Neural progenitor cell (in vitro differentiated cells): ENCODE data around the gene GRIK3. TPM values are rescaled to one million over a fixed set of nuclear protein-coding genes. Genes with fewer than 3 reads are reported as not detected.
"Not testable (repeated sequence)": the region's sequence is repeated elsewhere in the genome, so short reads cannot be mapped to it uniquely, and the experiment has no call there.

ENCODE experiments used
- DNase-seq: peaks from one replicate; pipeline ENCODE4 v3.0.0-alpha.2; 2016; ENCODE audit warnings: low spot score
- H2AFZ ChIP-seq: fragments of 200-600 bp; sonication (generic); replicated peaks from 2 replicates; pipeline ENCODE4 v1.6.1; 2016; ENCODE audit warnings: antibody characterized with exemption
- H3F3A ChIP-seq: fragments of 200-600 bp; sonication (generic); 2 replicates; pipeline ENCODE4 v1.6.1; 2016; ENCODE audit warnings: antibody characterized with exemption, low read depth
- H3K27ac ChIP-seq: fragments of 200-600 bp; sonication (generic); 2 replicates; pipeline ENCODE4 v1.5.1; 2016; ENCODE audit warnings: mild to moderate bottlenecking
- H3K27me3 ChIP-seq: fragments of 200-600 bp; sonication (generic); 2 replicates; pipeline ENCODE4 v1.6.1; 2016; ENCODE audit warnings: mild to moderate bottlenecking, moderate library complexity
- H3K36me3 ChIP-seq: fragments of 200-600 bp; sonication (generic); 2 replicates; pipeline ENCODE4 v1.5.1; 2016
- H3K4me1 ChIP-seq: fragments of 200-600 bp; sonication (generic); 2 replicates; pipeline ENCODE4 v1.6.1; 2016; ENCODE audit warnings: mixed run types
- H3K4me2 ChIP-seq: fragments of 200-600 bp; sonication (generic); 2 replicates; pipeline ENCODE4 v1.6.1; 2016
- H3K4me3 ChIP-seq: fragments of 200-600 bp; sonication (generic); 2 replicates; pipeline ENCODE4 v1.5.1; 2016
- H3K79me2 ChIP-seq: fragments of 200-600 bp; sonication (generic); 2 replicates; pipeline ENCODE4 v1.6.1; 2016; ENCODE audit warnings: low read depth
- H3K9ac ChIP-seq: fragments of 200-600 bp; sonication (generic); 2 replicates; pipeline ENCODE4 v1.6.1; 2016
- H3K9me3 ChIP-seq: fragments of 200-600 bp; sonication (generic); 2 replicates; pipeline ENCODE4 v1.5.1; 2016; ENCODE audit warnings: low read depth
- H4K20me1 ChIP-seq: fragments of 200-600 bp; sonication (generic); 2 replicates; pipeline ENCODE4 v1.6.1; 2016; ENCODE audit warnings: low read depth
- H3K27ac Mint-ChIP-seq: 3 replicates; pipeline ENCODE4 v1.8.0; 2021; ENCODE audit warnings: mixed read lengths
- H3K27me3 Mint-ChIP-seq: 2 replicates; pipeline ENCODE4 v1.8.0; 2022; ENCODE audit warnings: low read depth, mild to moderate bottlenecking, inconsistent platforms, moderate library complexity, mixed read lengths; ENCODE audit not compliant: insufficient read depth
- H3K36me3 Mint-ChIP-seq: 3 replicates; pipeline ENCODE4 v1.8.0; 2021; ENCODE audit warnings: mixed read lengths
- H3K4me1 Mint-ChIP-seq: 3 replicates; pipeline ENCODE4 v1.8.0; 2021; ENCODE audit warnings: mixed read lengths
- H3K4me3 Mint-ChIP-seq: 3 replicates; pipeline ENCODE4 v1.8.0; 2021; ENCODE audit warnings: mild to moderate bottlenecking, moderate library complexity, mixed read lengths
- H3K9me3 Mint-ChIP-seq: 3 replicates; pipeline ENCODE4 v1.8.0; 2020; ENCODE audit warnings: mixed read lengths
- EZH2 ChIP-seq: fragments of 200-600 bp; sonication (generic); IDR thresholded peaks from 2 replicates; pipeline ENCODE4 v1.6.1; 2017; ENCODE audit warnings: antibody characterized with exemption, mild to moderate bottlenecking, moderate library complexity
- EZH2phosphoT487 ChIP-seq: fragments of 200-600 bp; sonication (generic); IDR thresholded peaks from 2 replicates; pipeline ENCODE4 v1.6.1; 2017; ENCODE audit warnings: antibody characterized with exemption
- total RNA-seq: library from RNA; depleted of rRNA; stranded (reverse); fragments of >200 nt; gene quantifications from 2 replicates; pipeline ENCODE4 v1.2.3, GENCODE V29; 2015; ENCODE audit warnings: low replicate concordance
- TF ChIP-seq, protein P1 (sequence below): fragments of 200-600 bp; sonication (generic); IDR thresholded peaks from 2 replicates; pipeline ENCODE4 v1.5.1; 2017; ENCODE audit warnings: antibody characterized with exemption, mild to moderate bottlenecking

Gene GRIK3
- total RNA-seq = 1.7 and 3.0 TPM in 2 replicates

DNA sequence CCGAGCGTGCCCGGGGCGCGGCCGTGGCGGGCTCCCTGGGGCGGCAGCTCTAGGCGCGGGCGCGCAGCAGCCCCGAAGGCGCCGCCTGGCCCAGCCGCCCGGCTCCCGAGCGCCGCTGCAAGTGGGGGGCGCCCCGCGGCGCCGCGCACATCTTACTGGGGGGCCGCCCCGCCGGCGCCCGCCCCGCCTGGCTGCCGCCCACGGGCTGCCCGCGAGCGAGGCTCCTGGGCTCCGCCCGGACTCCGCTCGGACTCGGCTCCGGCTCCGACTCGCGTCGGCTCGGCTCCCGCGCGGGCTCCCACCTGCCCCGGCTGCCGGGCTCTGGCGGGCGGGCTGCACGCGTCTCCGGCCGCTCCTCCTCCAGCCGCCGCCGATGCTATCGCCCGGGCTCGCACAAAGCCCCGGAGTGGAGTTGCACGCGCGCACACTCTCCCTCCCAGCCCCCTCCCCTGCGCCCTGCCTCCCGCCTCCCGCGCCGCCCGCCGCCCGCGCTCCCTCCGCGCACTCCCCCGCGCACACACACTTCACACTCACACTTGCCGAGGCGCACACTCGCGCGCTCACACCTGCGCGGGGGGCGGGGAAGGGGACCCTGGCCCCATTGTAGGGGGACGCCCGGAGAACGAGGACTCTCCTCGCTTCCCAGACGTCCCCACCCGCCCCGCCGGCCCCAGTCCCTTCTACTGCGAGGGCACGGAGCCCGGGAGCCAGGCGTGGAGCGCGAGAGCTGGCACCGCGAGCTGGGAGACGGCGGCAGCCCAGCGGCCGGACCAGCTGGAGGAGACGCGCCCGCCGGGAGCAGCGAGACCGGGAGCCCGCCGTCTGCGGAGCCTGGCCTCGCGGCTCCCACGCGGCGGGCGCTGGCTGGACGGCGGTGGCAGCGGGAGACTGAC, at the start of gene GRIK3:
Gene GRIK3 (minus strand): TSS at position 395 of the 893 bp plus-strand sequence. CDS start 407 bp downstream, outside the sequence.
- DNase-seq = peak; percentile 79
- Mint-ChIP-seq H3K36me3 (no peaks in the 10 kb centered on the region), H3K4me1 (peaks cover 58% of the 10 kb centered on the region), H3K9me3 (peaks cover 3% of the 10 kb centered on the region), H3K4me3 (peak within 1 kb of the TSS; percentile 80), H3K27me3 (peaks cover 59% of the 10 kb centered on the region), H3K27ac (no peak within 1 kb of the TSS)
- no peaks in the 10 kb centered on the region for H3K36me3 ChIP-seq
- H3K27me3 ChIP-seq = peaks cover 81% of the 10 kb centered on the region
- no peak for TF ChIP-seq EZH2
- TF ChIP-seq EZH2phosphoT487 = no peak
- TF ChIP-seq, protein P1, sequence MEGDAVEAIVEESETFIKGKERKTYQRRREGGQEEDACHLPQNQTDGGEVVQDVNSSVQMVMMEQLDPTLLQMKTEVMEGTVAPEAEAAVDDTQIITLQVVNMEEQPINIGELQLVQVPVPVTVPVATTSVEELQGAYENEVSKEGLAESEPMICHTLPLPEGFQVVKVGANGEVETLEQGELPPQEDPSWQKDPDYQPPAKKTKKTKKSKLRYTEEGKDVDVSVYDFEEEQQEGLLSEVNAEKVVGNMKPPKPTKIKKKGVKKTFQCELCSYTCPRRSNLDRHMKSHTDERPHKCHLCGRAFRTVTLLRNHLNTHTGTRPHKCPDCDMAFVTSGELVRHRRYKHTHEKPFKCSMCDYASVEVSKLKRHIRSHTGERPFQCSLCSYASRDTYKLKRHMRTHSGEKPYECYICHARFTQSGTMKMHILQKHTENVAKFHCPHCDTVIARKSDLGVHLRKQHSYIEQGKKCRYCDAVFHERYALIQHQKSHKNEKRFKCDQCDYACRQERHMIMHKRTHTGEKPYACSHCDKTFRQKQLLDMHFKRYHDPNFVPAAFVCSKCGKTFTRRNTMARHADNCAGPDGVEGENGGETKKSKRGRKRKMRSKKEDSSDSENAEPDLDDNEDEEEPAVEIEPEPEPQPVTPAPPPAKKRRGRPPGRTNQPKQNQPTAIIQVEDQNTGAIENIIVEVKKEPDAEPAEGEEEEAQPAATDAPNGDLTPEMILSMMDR = no peak
- peaks cover 55% of the 10 kb centered on the region for H3F3A ChIP-seq
- H3K4me1 ChIP-seq = peaks cover 87% of the 10 kb centered on the region
- no peaks in the 10 kb centered on the region for H3K79me2 ChIP-seq
- no peak within 1 kb of the TSS for H3K9ac ChIP-seq
- H3K4me2 ChIP-seq = peak within 1 kb of the TSS; percentile 88
- peak within 1 kb of the TSS; percentile 78 for H2AFZ ChIP-seq
- peak within 1 kb of the TSS; percentile 56 for H3K4me3 ChIP-seq
- H3K9me3 ChIP-seq = no peaks in the 10 kb centered on the region
- peaks cover 55% of the 10 kb centered on the region for H4K20me1 ChIP-seq
- H3K27ac ChIP-seq = no peak within 1 kb of the TSS

DNA sequence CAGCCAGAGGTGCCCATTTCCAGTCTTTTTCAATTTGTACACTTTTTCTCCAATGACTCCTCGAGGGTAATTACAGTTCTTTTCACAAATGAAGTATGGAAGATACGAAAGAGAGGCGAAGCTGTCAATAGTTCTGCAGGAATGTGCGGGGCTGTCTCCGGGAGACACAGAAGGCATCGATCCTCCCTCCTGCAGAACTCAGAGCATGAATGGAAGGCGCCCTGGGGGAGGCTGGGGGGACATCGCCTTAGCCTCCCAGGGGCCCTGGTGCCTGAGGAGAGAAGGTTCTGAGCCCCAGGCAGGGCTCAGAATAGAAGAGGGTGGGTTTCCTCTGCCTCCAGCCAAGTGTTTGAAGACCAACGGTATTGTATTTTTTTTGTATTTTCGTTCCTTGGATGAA, 49.7 kb upstream of the GRIK3 start:
- H3K9ac ChIP-seq = no peak overlapping the region
- peak overlapping the region; percentile 7 for H3K4me2 ChIP-seq
- no peak overlapping the region for H2AFZ ChIP-seq
- H3K27me3 Mint-ChIP-seq = peaks cover 3% of the 10 kb centered on the region
- DNase-seq = no peak
- no peaks in the 10 kb centered on the region for H3F3A ChIP-seq
- H3K4me3 ChIP-seq = no peak overlapping the region
- H3K36me3 Mint-ChIP-seq = no peaks in the 10 kb centered on the region
- no peaks in the 10 kb centered on the region for H3K36me3 ChIP-seq
- H3K27ac Mint-ChIP-seq = peak overlapping the region; percentile 8
- H3K27ac ChIP-seq = no peak overlapping the region
- H3K27me3 ChIP-seq = peaks cover 6% of the 10 kb centered on the region
- peaks cover 4% of the 10 kb centered on the region for H3K9me3 Mint-ChIP-seq
- TF ChIP-seq EZH2phosphoT487 = no peak
- TF ChIP-seq, protein P1 = no peak
- no peak for TF ChIP-seq EZH2
- no peak overlapping the region for H3K4me3 Mint-ChIP-seq
- H3K79me2 ChIP-seq = no peaks in the 10 kb centered on the region
- no peaks in the 10 kb centered on the region for H3K9me3 ChIP-seq
- H3K4me1 Mint-ChIP-seq = peaks cover 5% of the 10 kb centered on the region
- no peaks in the 10 kb centered on the region for H4K20me1 ChIP-seq
- peaks cover 12% of the 10 kb centered on the region for H3K4me1 ChIP-seq

DNA sequence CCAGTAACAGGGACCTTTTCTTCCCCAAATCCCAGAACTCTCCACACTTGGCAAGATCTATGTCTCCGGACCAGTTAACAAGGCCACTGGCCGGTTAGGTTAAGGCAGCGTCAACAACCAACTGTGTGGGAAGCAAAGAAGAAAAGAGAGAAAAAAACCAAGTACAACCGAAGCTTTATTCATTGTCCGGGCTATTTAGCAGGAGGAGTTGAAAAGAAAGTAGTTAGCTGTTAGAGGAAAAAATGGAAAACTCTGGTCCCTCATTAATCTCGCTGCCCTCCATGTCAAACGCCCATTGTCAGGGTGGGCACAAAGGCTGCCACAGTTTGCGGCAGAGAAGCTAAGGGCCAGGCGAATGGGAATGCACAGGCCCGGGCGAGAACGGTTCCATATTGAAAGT, 49.3 kb upstream of the GRIK3 start:
- H3K36me3 Mint-ChIP-seq = no peaks in the 10 kb centered on the region
- H3K27ac ChIP-seq = no peak overlapping the region
- H3K4me1 ChIP-seq = peaks cover 12% of the 10 kb centered on the region
- H3K27me3 ChIP-seq = peaks cover 4% of the 10 kb centered on the region
- no peaks in the 10 kb centered on the region for H3K9me3 ChIP-seq
- no peak overlapping the region for H3K4me3 Mint-ChIP-seq
- peak overlapping the region; percentile 8 for H3K27ac Mint-ChIP-seq
- H3K4me1 Mint-ChIP-seq = peaks cover 5% of the 10 kb centered on the region
- no peak overlapping the region for H3K4me3 ChIP-seq
- no peaks in the 10 kb centered on the region for H3K79me2 ChIP-seq
- H4K20me1 ChIP-seq = no peaks in the 10 kb centered on the region
- peaks cover 3% of the 10 kb centered on the region for H3K27me3 Mint-ChIP-seq
- no peak overlapping the region for H3K9ac ChIP-seq
- H3K9me3 Mint-ChIP-seq = peaks cover 5% of the 10 kb centered on the region
- no peak for DNase-seq
- no peak overlapping the region for H2AFZ ChIP-seq
- TF ChIP-seq, protein P1 = no peak
- TF ChIP-seq EZH2phosphoT487 = no peak
- TF ChIP-seq EZH2 = no peak
- H3F3A ChIP-seq = no peaks in the 10 kb centered on the region
- no peaks in the 10 kb centered on the region for H3K36me3 ChIP-seq
- H3K4me2 ChIP-seq = peak overlapping the region; percentile 7

DNA sequence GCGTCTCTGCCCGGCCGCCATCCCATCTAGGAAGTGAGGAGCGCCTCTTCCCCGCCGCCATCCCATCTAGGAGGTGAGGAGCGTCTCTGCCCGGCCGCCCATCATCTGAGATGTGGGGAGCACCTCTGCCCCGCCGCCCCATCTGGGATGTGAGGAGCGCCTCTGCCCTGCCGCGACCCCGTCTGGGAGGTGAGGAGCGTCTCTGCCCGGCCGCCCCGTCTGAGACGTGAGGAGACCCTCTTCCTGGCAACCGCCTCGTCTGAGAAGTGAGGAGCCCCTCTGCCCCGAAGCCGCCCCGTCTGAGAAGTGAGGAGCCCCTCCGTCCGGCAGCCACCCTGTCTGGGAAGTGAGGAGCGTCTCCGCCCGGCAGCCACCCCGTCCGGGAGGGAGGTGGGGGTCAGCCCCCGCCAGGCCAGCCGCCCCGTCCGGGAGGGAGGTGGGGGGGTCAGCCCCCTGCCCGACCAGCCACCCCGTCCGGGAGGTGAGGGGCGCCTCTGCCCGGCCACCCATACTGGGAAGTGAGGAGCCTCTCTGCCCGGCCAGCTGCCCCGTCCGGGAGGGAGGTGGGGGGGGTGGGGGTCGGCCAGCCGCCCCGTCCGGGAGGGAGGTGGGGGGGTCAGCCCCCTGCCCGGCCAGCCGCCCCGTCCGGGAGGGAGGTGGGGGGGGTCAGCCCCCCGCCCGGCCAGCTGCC, 46.1 kb upstream of the GRIK3 start:
- H3K4me1 ChIP-seq = peaks cover 18% of the 10 kb centered on the region
- H3K27ac Mint-ChIP-seq, H3K27me3 ChIP-seq: not testable (repeated sequence)

More for the DNA sequence above, 46.1 kb upstream of the GRIK3 start:
- not testable (repeated sequence) for H3K4me1 Mint-ChIP-seq, H4K20me1 ChIP-seq, H3K9me3 Mint-ChIP-seq, H2AFZ ChIP-seq, H3F3A ChIP-seq, DNase-seq, H3K27ac ChIP-seq, H3K4me3 ChIP-seq, H3K79me2 ChIP-seq, H3K4me3 Mint-ChIP-seq, H3K9ac ChIP-seq, H3K9me3 ChIP-seq, H3K36me3 Mint-ChIP-seq, H3K36me3 ChIP-seq, H3K4me2 ChIP-seq, H3K27me3 Mint-ChIP-seq
